ENCODE data around the gene PCBP4. TPM values are rescaled to one million over a fixed set of nuclear protein-coding genes. Genes with fewer than 3 reads are reported as not detected.
A peak's percentile ranks its signal among the peaks of the same experiment; 100 is the strongest.
"Not testable (repeated sequence)": the region's sequence is repeated elsewhere in the genome, so short reads cannot be mapped to it uniquely, and the experiment has no call there.

Gene PCBP4
- total RNA-seq, 1 experiment from 2014 or later = 26.4 TPM

GRCh38 chr3:51995346-51996163 lies 28.3 kb upstream of the PCBP4 start, which contains the start of gene RPL29:
RPL29 (minus strand) TSS chr3:51995895; CDS start chr3:51995461, 434 bp downstream.
- TF ChIP-seq CTCF (IDR thresholded peaks at IDR 0.05; ENCODE audit: unreplicated experiment) = no peak
- no TSS peak for BruUV-seq (replicated peaks)
- intact Hi-C loops (cut with micrococcal nuclease) = loop anchor here (1.0 kb wide), 1 partner anchor 53 kb away; the partner anchor contains the start of gene PARP3
- H3K27me3 Mint-ChIP-seq (ENCODE audit: insufficient read depth, unreplicated experiment) = no peaks in the 10 kb centered on the region
- peaks cover 8% of the 10 kb centered on the region for H3K4me1 Mint-ChIP-seq (ENCODE audit: insufficient read depth, unreplicated experiment)
- POLR2A ChIA-PET = interaction anchor here (0.6 to 2.9 kb wide), 34 partner anchors 9 to 1679 kb away, joined by 3 to 93 read pairs (median 5); partner anchors contain the start of genes ABHD14A, ABHD14B, ACY1 and DUSP7
- H3K4me3 Mint-ChIP-seq (ENCODE audit: unreplicated experiment) = peak within 1 kb of the TSS; percentile 96
- CTCF ChIA-PET = interaction anchor here (0.6 to 2.7 kb wide), 15 partner anchors 9 to 1460 kb away, joined by 3 to 13 read pairs (median 4); partner anchors contain the start of genes ABHD14A, ABHD14B, ACY1 and PARP3
- H3K27ac Mint-ChIP-seq (ENCODE audit: low read depth, unreplicated experiment) = peak within 1 kb of the TSS; percentile 100
- peak; percentile 94 for DNase-seq (ENCODE audit: unreplicated experiment)
- peaks cover 53% of the 10 kb centered on the region for H3K36me3 Mint-ChIP-seq (ENCODE audit: insufficient read depth, unreplicated experiment)
- H3K9me3 Mint-ChIP-seq (ENCODE audit: unreplicated experiment) = no peaks in the 10 kb centered on the region

- H3K4me1 Mint-ChIP-seq (ENCODE audit: insufficient read depth, unreplicated experiment) = peaks cover 8% of the 10 kb centered on the region
- DNase-seq (ENCODE audit: unreplicated experiment) = no peak
- H3K4me3 Mint-ChIP-seq (ENCODE audit: unreplicated experiment) = peak overlapping the region; percentile 96
- H3K36me3 Mint-ChIP-seq (ENCODE audit: insufficient read depth, unreplicated experiment) = peaks cover 53% of the 10 kb centered on the region
- BruUV-seq (replicated peaks) = no TSS peak
- ChIA-PET POLR2A (interaction anchor here (0.7 to 2.9 kb wide), 15 partner anchors 12 to 495 kb away, joined by 3 to 93 read pairs (median 6); partner anchors contain the start of genes ABHD14A, ABHD14B, ACY1 and PARP3), CTCF (interaction anchor here (0.7 to 2.7 kb wide), 8 partner anchors 8 to 698 kb away, joined by 3 to 13 read pairs (median 4); partner anchors contain the start of genes ABHD14A, ABHD14B and ACY1)
- H3K9me3 Mint-ChIP-seq (ENCODE audit: unreplicated experiment) = no peaks in the 10 kb centered on the region
- H3K27ac Mint-ChIP-seq (ENCODE audit: low read depth, unreplicated experiment) = peak overlapping the region; percentile 100
- intact Hi-C loops (cut with micrococcal nuclease) = no loop called here
- H3K27me3 Mint-ChIP-seq (ENCODE audit: insufficient read depth, unreplicated experiment) = no peaks in the 10 kb centered on the region
- no peak for TF ChIP-seq CTCF (IDR thresholded peaks at IDR 0.05; ENCODE audit: unreplicated experiment)
Measured at GRCh38 chr3:51994530-51994929, 27.3 kb upstream of the PCBP4 start.

- peaks cover 14% of the 10 kb centered on the region for H3K4me1 Mint-ChIP-seq (ENCODE audit: insufficient read depth, unreplicated experiment)
- DNase-seq (ENCODE audit: unreplicated experiment); H3K9me3 Mint-ChIP-seq (ENCODE audit: unreplicated experiment); intact Hi-C loops (cut with micrococcal nuclease); H3K27me3 Mint-ChIP-seq (ENCODE audit: insufficient read depth, unreplicated experiment); H3K27ac Mint-ChIP-seq (ENCODE audit: low read depth, unreplicated experiment): not testable (repeated sequence)
- peak overlapping the region; percentile 96 for H3K4me3 Mint-ChIP-seq (ENCODE audit: unreplicated experiment)
- BruUV-seq (replicated peaks) = TSS peak; percentile 58
- POLR2A ChIA-PET = interaction anchor here (1.4 to 2.9 kb wide), 3 partner anchors 11 to 419 kb away, joined by 4 to 93 read pairs (median 11); partner anchors contain the start of genes ABHD14A, ABHD14B and ACY1
- CTCF ChIA-PET = interaction anchor here (0.6 to 3.0 kb wide), 5 partner anchors 10 to 601 kb away, joined by 3 to 12 read pairs (median 4); partner anchors contain the start of gene ACY1
- peaks cover 53% of the 10 kb centered on the region for H3K36me3 Mint-ChIP-seq (ENCODE audit: insufficient read depth, unreplicated experiment)
Measured at GRCh38 chr3:51993657-51994056, 26.4 kb upstream of the PCBP4 start.

- H3K4me1 Mint-ChIP-seq (ENCODE audit: insufficient read depth, unreplicated experiment) = peaks cover 6% of the 10 kb centered on the region
- intact Hi-C loops (cut with micrococcal nuclease) = no loop called here
- POLR2A ChIA-PET = interaction anchor here (0.6 to 2.9 kb wide), 10 partner anchors 9 to 1670 kb away, joined by 3 to 30 read pairs (median 4); partner anchors contain the start of genes ABHD14A, ABHD14B, ACY1 and DCAF1
- peaks cover 58% of the 10 kb centered on the region for H3K36me3 Mint-ChIP-seq (ENCODE audit: insufficient read depth, unreplicated experiment)
- no peak for DNase-seq (ENCODE audit: unreplicated experiment)
- H3K4me3 Mint-ChIP-seq (ENCODE audit: unreplicated experiment) = no peak overlapping the region
- no peak for TF ChIP-seq CTCF (IDR thresholded peaks at IDR 0.05; ENCODE audit: unreplicated experiment)
- peak overlapping the region; percentile 35 for H3K27ac Mint-ChIP-seq (ENCODE audit: low read depth, unreplicated experiment)
- H3K9me3 Mint-ChIP-seq (ENCODE audit: unreplicated experiment) = no peaks in the 10 kb centered on the region
- TSS peak; percentile 29 for BruUV-seq (replicated peaks)
- CTCF ChIA-PET = interaction anchor here (0.6 to 3.0 kb wide), 4 partner anchors 9 to 153 kb away, joined by 3 to 12 read pairs (median 4); partner anchors contain the start of gene ACY1
- no peaks in the 10 kb centered on the region for H3K27me3 Mint-ChIP-seq (ENCODE audit: insufficient read depth, unreplicated experiment)
Measured at GRCh38 chr3:51992017-51992682, 24.9 kb upstream of the PCBP4 start.

- POLR2A ChIA-PET = interaction anchor here (0.6 to 2.9 kb wide), 4 partner anchors 8 to 67 kb away, joined by 3 to 30 read pairs (median 6); partner anchors contain the start of gene ACY1
- H3K4me3 Mint-ChIP-seq (ENCODE audit: unreplicated experiment); H3K9me3 Mint-ChIP-seq (ENCODE audit: unreplicated experiment); BruUV-seq (replicated peaks); H3K27me3 Mint-ChIP-seq (ENCODE audit: insufficient read depth, unreplicated experiment); H3K4me1 Mint-ChIP-seq (ENCODE audit: insufficient read depth, unreplicated experiment); H3K27ac Mint-ChIP-seq (ENCODE audit: low read depth, unreplicated experiment); DNase-seq (ENCODE audit: unreplicated experiment); intact Hi-C loops (cut with micrococcal nuclease): not testable (repeated sequence)
- H3K36me3 Mint-ChIP-seq (ENCODE audit: insufficient read depth, unreplicated experiment) = peaks cover 52% of the 10 kb centered on the region
- CTCF ChIA-PET = interaction anchor here (0.9 to 3.0 kb wide), 2 partner anchors 7 to 18 kb away, joined by 3 to 12 read pairs; partner anchors contain the start of gene ACY1
Measured at GRCh38 chr3:51990501-51990971, 23.3 kb upstream of the PCBP4 start.
